Activated B cell treated with CpG ODN at 0.5 μM for 24 hours (primary cell): ENCODE measurements around the gene TMEM150C. TPM values are rescaled to one million over a fixed set of nuclear protein-coding genes. Genes with fewer than 3 reads are reported as not detected.

ENCODE experiments used
- ATAC-seq: fragments of 200-7000 bp; cut with Tn5 transposase; one replicate; pipeline ENCODE4 v1.10.0; 2021; ENCODE audit warnings: low read depth, mild to moderate bottlenecking, moderate library complexity
- CTCF ChIA-PET: fragments of 350-600 bp; sonication (Branson Sonifier 250); formaldehyde crosslinking; loops from one replicate; lab custom pipeline; 2021; ENCODE audit warnings: antibody characterized with exemption; lab: Charles Lee
- POLR2A ChIA-PET: fragments of 350-600 bp; sonication (Branson Sonifier 250); formaldehyde crosslinking; loops from one replicate; lab custom pipeline; 2021; ENCODE audit warnings: antibody characterized with exemption; lab: Charles Lee
- DNase-seq: peaks from one replicate; pipeline ENCODE4 v3.0.0; 2022
- H3K27ac Mint-ChIP-seq: one replicate; pipeline ENCODE4 v1.8.0; 2020; ENCODE audit warnings: mixed read lengths
- H3K27me3 Mint-ChIP-seq: one replicate; pipeline ENCODE4 v1.8.0; 2021; ENCODE audit warnings: mixed read lengths
- H3K36me3 Mint-ChIP-seq: one replicate; pipeline ENCODE4 v1.8.0; 2021; ENCODE audit warnings: low read depth, mixed read lengths
- H3K4me1 Mint-ChIP-seq: one replicate; pipeline ENCODE4 v1.8.0; 2021; ENCODE audit warnings: mixed read lengths
- H3K4me3 Mint-ChIP-seq: one replicate; pipeline ENCODE4 v1.8.0; 2020; ENCODE audit warnings: mild to moderate bottlenecking, mixed read lengths
- H3K9me3 Mint-ChIP-seq: one replicate; pipeline ENCODE4 v1.8.0; 2020; ENCODE audit warnings: mixed read lengths
- CTCF ChIP-seq: fragments of 200-600 bp; IDR thresholded peaks from one replicate; pipeline ENCODE4 v1.8.0; 2022; ENCODE audit warnings: antibody characterized with exemption, mild to moderate bottlenecking
- intact Hi-C: fragments of 100-400 bp; cut with micrococcal nuclease; formaldehyde crosslinking; loops from one replicate; pipeline ENCODE4 v1.15.1; 2024
- total RNA-seq: library from RNA; stranded (reverse); gene quantifications from 2 replicates; pipeline ENCODE4 v1.2.3, GENCODE V29; 2022

TMEM150C gene
- total RNA-seq, 1 donor from 2014 or later: not detected

DNA sequence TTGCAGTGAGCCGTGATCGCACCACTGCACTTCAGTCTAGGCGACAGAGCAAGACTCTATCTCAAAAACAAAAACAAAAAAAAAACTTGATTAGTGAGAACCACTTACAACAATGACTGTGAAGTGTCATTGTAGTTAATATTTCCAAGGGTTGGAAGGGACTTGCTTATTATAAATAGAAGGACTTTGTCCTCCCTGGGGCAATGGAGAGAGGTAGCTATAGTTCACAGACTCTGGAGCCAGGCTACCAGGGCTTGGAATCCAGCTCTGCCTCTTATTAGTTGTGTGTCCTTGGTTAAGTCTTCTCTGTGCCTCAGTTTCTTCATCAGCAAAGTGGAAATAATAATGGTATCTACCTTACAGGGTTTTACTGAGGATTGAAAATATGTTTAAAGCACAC is 51.6 kb downstream of the TMEM150C start:
- Mint-ChIP-seq H3K36me3 (no peaks in the 10 kb centered on the region), H3K9me3 (no peaks in the 10 kb centered on the region), H3K27ac (no peak overlapping the region), H3K4me1 (no peaks in the 10 kb centered on the region), H3K4me3 (no peak overlapping the region), H3K27me3 (no peaks in the 10 kb centered on the region)
- ChIA-PET POLR2A (no interaction called here), CTCF (no interaction called here)
- intact Hi-C loops: no loop called here
- no peak for TF ChIP-seq CTCF
- ATAC-seq (no peak), DNase-seq (no peak)

GRCh38 chr4:82508806-82509428 is 52.9 kb downstream of the TMEM150C start:
- H3K4me1 Mint-ChIP-seq: no peaks in the 10 kb centered on the region
- CTCF ChIA-PET: no interaction called here
- no peak for ATAC-seq
- H3K4me3 Mint-ChIP-seq: no peak overlapping the region
- no peak for DNase-seq
- no peaks in the 10 kb centered on the region for H3K27me3 Mint-ChIP-seq
- H3K9me3 Mint-ChIP-seq: no peaks in the 10 kb centered on the region
- intact Hi-C loops: no loop called here
- no peaks in the 10 kb centered on the region for H3K36me3 Mint-ChIP-seq
- TF ChIP-seq CTCF: no peak
- POLR2A ChIA-PET: no interaction called here
- H3K27ac Mint-ChIP-seq: no peak overlapping the region

GRCh38 chr4:82508011-82508410 is 53.8 kb downstream of the TMEM150C start:
- no peak for ATAC-seq
- Mint-ChIP-seq H3K36me3 (no peaks in the 10 kb centered on the region), H3K9me3 (no peaks in the 10 kb centered on the region), H3K4me3 (no peak overlapping the region), H3K4me1 (no peaks in the 10 kb centered on the region), H3K27me3 (no peaks in the 10 kb centered on the region), H3K27ac (no peak overlapping the region)
- ChIA-PET CTCF (no interaction called here), POLR2A (no interaction called here)
- intact Hi-C loops: no loop called here
- no peak for DNase-seq
- no peak for TF ChIP-seq CTCF

DNA sequence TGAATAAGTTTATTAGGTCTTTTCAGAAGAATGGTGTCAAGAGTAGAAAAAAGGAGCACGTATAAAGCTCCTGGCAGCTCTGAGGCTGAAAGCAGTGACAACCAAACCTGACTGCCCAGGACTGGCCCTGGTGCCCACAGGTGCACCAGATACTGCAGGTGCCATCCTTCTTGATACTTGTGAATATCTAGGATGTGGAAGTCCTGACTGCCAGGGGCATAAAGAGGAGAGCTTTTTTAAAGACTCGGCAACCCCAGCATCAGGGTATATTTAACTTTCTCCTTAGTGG is 60.7 kb downstream of the TMEM150C start:
- Mint-ChIP-seq H3K4me3 (no peak overlapping the region), H3K36me3 (no peaks in the 10 kb centered on the region), H3K27ac (no peak overlapping the region), H3K27me3 (no peaks in the 10 kb centered on the region), H3K4me1 (no peaks in the 10 kb centered on the region), H3K9me3 (no peaks in the 10 kb centered on the region)
- intact Hi-C loops: no loop called here
- no peak for DNase-seq
- TF ChIP-seq CTCF: no peak
- CTCF ChIA-PET: no interaction called here
- no peak for ATAC-seq
- POLR2A ChIA-PET: no interaction called here

GRCh38 chr4:82500435-82501153 is 61.2 kb downstream of the TMEM150C start:
- ATAC-seq: no peak
- POLR2A ChIA-PET: no interaction called here
- Mint-ChIP-seq H3K36me3 (no peaks in the 10 kb centered on the region), H3K27me3 (no peaks in the 10 kb centered on the region), H3K4me1 (no peaks in the 10 kb centered on the region), H3K4me3 (no peak overlapping the region), H3K27ac (no peak overlapping the region), H3K9me3 (no peaks in the 10 kb centered on the region)
- no peak for DNase-seq
- CTCF ChIA-PET: no interaction called here
- intact Hi-C loops: no loop called here
- no peak for TF ChIP-seq CTCF
